Measurements from ENCODE around the gene PPP1R3D. TPM values are rescaled to one million over a fixed set of nuclear protein-coding genes. Genes with fewer than 3 reads are reported as not detected.
A peak's percentile ranks its signal among the peaks of the same experiment; 100 is the strongest.

Gene PPP1R3D
- total and polyA plus RNA-seq, 2 of the 13 experiments (the other 11 are each of a cell fraction or from before 2014, with no cell fraction given), result 1.2 to 3.7 TPM

DNA sequence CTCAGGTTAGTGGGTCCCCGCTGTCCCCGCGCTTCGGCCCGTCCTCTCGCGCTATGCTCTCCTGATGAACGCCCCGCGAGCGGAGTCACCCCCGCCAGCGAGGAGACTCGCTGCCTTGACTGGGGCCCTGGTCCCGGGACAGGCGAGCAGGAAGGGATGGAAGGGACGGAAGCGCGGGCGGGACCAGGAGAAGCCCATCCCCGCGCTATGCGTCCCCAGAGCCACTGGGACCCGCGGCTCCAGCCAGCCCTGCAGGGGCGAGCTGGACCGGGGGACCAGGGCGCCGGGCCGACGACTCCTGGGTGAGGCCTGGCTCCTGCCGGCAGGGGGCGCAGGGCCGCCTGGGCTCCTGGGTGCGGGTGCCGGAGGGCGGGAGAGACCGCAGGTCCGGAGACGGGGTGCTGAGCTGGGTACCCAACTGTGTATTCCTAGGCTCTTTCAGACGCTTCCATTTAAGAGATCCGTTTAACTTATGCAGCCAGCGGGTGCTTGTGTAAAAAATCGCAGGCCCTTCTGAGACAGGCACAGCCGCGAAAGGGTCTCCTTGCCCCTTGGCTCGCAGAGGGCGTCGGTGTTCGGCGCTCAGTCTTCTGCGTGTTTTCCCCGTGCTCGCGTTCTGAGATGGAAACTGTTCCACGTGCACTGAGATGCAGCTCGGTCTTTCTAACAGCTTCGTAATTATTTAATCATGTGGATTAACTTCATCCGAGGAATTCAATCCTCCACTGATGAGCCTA, 6.1 kb downstream of the PPP1R3D start (continued):
- TF ChIP-seq ZNF335 (CRISPR knock-in tag; IDR thresholded peaks at IDR 0.05) (no peak), ZNF749 (CRISPR knock-in tag; IDR thresholded peaks at IDR 0.05; ENCODE audit: borderline replicate concordance) (no peak), ARNT2 (CRISPR knock-in tag; IDR thresholded peaks at IDR 0.05; ENCODE audit: low read depth) (0 out of 2 replicates have a peak, but pooled peaks have one; percentile 34), HCFC1 (IDR thresholded peaks at IDR 0.05; ENCODE audit: low read depth, low read length) (no peak), CHD2 (IDR thresholded peaks at IDR 0.05; ENCODE audit: low read depth, low read length) (no peak), E2F5 (CRISPR knock-in tag; conservative IDR thresholded peaks at IDR 0.05) (0 out of 2 replicates have a peak, but pooled peaks have one; percentile 58), ZNF607 (CRISPR knock-in tag; IDR thresholded peaks at IDR 0.05; ENCODE audit: borderline replicate concordance) (no peak), GABPB1 (CRISPR knock-in tag; IDR thresholded peaks at IDR 0.05) (peak; percentile 71), TBX3 (IDR thresholded peaks at IDR 0.05; ENCODE audit: borderline replicate concordance) (no peak), TAF15 (IDR thresholded peaks at IDR 0.05; ENCODE audit: low read depth, low read length, poor library complexity, severe bottlenecking) (no peak), ZNF543 (CRISPR knock-in tag; IDR thresholded peaks at IDR 0.05) (0 out of 2 replicates have a peak, but pooled peaks have one; percentile 32), GMEB2 (CRISPR knock-in tag; IDR thresholded peaks at IDR 0.05; ENCODE audit: low read depth) (no peak), FOXA1 (IDR thresholded peaks at IDR 0.05) (no peak), FOXA1 (CRISPR knock-in tag; IDR thresholded peaks at IDR 0.05) (no peak), HMG20B (CRISPR knock-in tag; conservative IDR thresholded peaks at IDR 0.05) (no peak), KDM1A (CRISPR knock-in tag; IDR thresholded peaks at IDR 0.05) (no peak), ZNF460 (CRISPR knock-in tag; IDR thresholded peaks at IDR 0.05; ENCODE audit: borderline replicate concordance) (no peak), NCOR1 (IDR thresholded peaks at IDR 0.05; ENCODE audit: borderline replicate concordance, low read length) (no peak), SMAD1 (CRISPR knock-in tag; IDR thresholded peaks at IDR 0.05; ENCODE audit: borderline replicate concordance, low read depth) (no peak), ZNF563 (CRISPR knock-in tag; IDR thresholded peaks at IDR 0.05) (0 out of 2 replicates have a peak, but pooled peaks have one; percentile 55), ZSCAN30 (CRISPR knock-in tag; IDR thresholded peaks at IDR 0.05) (no peak), SIN3B (IDR thresholded peaks at IDR 0.05; ENCODE audit: low read length) (no peak), NCOA2 (CRISPR knock-in tag; IDR thresholded peaks at IDR 0.05) (no peak), ZBTB42 (CRISPR knock-in tag; IDR thresholded peaks at IDR 0.05) (no peak)
- TF ChIP-seq, protein P1, sequence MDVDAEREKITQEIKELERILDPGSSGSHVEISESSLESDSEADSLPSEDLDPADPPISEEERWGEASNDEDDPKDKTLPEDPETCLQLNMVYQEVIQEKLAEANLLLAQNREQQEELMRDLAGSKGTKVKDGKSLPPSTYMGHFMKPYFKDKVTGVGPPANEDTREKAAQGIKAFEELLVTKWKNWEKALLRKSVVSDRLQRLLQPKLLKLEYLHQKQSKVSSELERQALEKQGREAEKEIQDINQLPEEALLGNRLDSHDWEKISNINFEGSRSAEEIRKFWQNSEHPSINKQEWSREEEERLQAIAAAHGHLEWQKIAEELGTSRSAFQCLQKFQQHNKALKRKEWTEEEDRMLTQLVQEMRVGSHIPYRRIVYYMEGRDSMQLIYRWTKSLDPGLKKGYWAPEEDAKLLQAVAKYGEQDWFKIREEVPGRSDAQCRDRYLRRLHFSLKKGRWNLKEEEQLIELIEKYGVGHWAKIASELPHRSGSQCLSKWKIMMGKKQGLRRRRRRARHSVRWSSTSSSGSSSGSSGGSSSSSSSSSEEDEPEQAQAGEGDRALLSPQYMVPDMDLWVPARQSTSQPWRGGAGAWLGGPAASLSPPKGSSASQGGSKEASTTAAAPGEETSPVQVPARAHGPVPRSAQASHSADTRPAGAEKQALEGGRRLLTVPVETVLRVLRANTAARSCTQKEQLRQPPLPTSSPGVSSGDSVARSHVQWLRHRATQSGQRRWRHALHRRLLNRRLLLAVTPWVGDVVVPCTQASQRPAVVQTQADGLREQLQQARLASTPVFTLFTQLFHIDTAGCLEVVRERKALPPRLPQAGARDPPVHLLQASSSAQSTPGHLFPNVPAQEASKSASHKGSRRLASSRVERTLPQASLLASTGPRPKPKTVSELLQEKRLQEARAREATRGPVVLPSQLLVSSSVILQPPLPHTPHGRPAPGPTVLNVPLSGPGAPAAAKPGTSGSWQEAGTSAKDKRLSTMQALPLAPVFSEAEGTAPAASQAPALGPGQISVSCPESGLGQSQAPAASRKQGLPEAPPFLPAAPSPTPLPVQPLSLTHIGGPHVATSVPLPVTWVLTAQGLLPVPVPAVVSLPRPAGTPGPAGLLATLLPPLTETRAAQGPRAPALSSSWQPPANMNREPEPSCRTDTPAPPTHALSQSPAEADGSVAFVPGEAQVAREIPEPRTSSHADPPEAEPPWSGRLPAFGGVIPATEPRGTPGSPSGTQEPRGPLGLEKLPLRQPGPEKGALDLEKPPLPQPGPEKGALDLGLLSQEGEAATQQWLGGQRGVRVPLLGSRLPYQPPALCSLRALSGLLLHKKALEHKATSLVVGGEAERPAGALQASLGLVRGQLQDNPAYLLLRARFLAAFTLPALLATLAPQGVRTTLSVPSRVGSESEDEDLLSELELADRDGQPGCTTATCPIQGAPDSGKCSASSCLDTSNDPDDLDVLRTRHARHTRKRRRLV (CRISPR knock-in tag; IDR thresholded peaks at IDR 0.05), result no peak

Data from HepG2 (cell line).